Pancreas (tissue), 10 donors: ENCODE measurements around the gene CFAP100. TPM values are rescaled to one million over a fixed set of nuclear protein-coding genes. Genes with fewer than 3 reads are reported as not detected.
A peak's percentile ranks its signal among the peaks of the same experiment; 100 is the strongest.

ENCODE experiments used
- ATAC-seq, 4 donors: fragments of 200-7000 bp; cut with Tn5 transposase; one replicate each; pipeline versions ENCODE4 v1.8.0 to v1.9.1; 2020; ENCODE audit warnings: mild to moderate bottlenecking in 4 of 4, moderate library complexity in 4 of 4
- DNase-seq, 6 donors: peaks; one replicate each; pipeline ENCODE4 v3.0.0-alpha.2; 2020
- FAIRE-seq: peaks from 2 replicates; lab custom pipeline; 2012; peaks lifted over from hg19 to GRCh38; lab: Jason Lieb, UNC
- H3K27ac ChIP-seq, 4 donors: fragments of 200-600 bp; sonication (generic); 1 replicate in 3 of 4; 2 replicates in 1 of 4; pipeline versions ENCODE4 v1.5.0 to v1.8.0; 2020
- H3K27me3 ChIP-seq, 4 donors: fragments of 200-600 bp; one replicate each; pipeline ENCODE4 v1.8.0; 2021
- H3K36me3 ChIP-seq, 3 donors: fragments of 200-600 bp; sonication (generic) in 1 of 3; one replicate each; pipeline versions ENCODE4 v1.5.0 to v1.8.0; 2020 to 2021
- H3K4me1 ChIP-seq, 3 donors: fragments of 200-600 bp; one replicate each; pipeline ENCODE4 v1.8.0; 2021
- H3K4me3 ChIP-seq, 4 donors: fragments of 200-600 bp; sonication (generic) in 2 of 4; one replicate each; pipeline versions ENCODE4 v1.5.0 to v1.8.0; 2020 to 2021
- H3K9me3 ChIP-seq, 4 donors: fragments of 200-600 bp; one replicate each; pipeline ENCODE4 v1.8.0; 2021
- CTCF ChIP-seq, 4 donors: fragments of 200-600 bp; sonication (generic) in 3 of 4; IDR thresholded peaks; one replicate each; pipeline versions ENCODE4 v1.5.0 to v1.8.0; 2021; ENCODE audit warnings: antibody characterized with exemption in 4 of 4
- WGBS, 2 donors: extraction: QIAGEN DNeasy Blood & Tissue Kit; methylation state at CpG; one replicate each; pipeline ENCODE4 v1.1.7; 2013; 5-methylcytosine and 5-hydroxymethylcytosine counted together
- intact Hi-C, 3 donors: fragments of 100-400 bp; cut with DNase I; formaldehyde crosslinking; loops; one replicate each; pipeline versions ENCODE4 v1.11.1 to v1.14.2; 2022
- polyA plus RNA-seq, 2 donors: library from polyadenylated mRNA; stranded (reverse); fragments of 200-250 nt; gene quantifications; one replicate each; pipeline ENCODE4 v1.2.3, GENCODE V29; 2013
- total RNA-seq, 6 donors: library from RNA; stranded (reverse); fragmentation: NEBNext Ultra II Directional in 4 of 6; extraction: Animal tissue kit (Norgen Biotek cat#: 25700) in 4 of 6; gene quantifications; one replicate each; pipeline versions ENCODE4 v1.2.1 to v1.2.4, GENCODE V29; 2021 to 2023
- donor health status: healthy with polysubstance abuse.
- donor health status: DM: no; HTN: no; CAD: no; lungs with moderate emphysema.
- donor health status: DM: no; HTN: no; CAD: no.
- donor health status: control.
- donor health status: control.
- donor health status: Bipolar disorder and iron deficiency.
- donor health status: DM: yes; HTN: yes; CAD: no.
- donor health status: DM: no; HTN: no; CAD: no.
- donor health status: DM: no; HTN: no; CAD: no.
- donor health status: DM: yes; HTN: yes; CAD: no.

CFAP100 gene
- total and polyA plus RNA-seq, 8 donors = not detected

GRCh38 chr3:126353694-126354321, 40.9 kb upstream of the CFAP100 start:
- Histone ChIP-seq H3K4me3 (peak overlapping the region in 1 of 4 donors; percentile 95), H3K4me1 (peaks cover 10 to 18% (median 15%) of the 10 kb centered on the region in 3 donors), H3K27ac (no peak overlapping the region), H3K36me3 (peaks cover 0 to 23% (median 16%) of the 10 kb centered on the region in 3 donors), H3K27me3 (no peaks in the 10 kb centered on the region), H3K9me3 (no peaks in the 10 kb centered on the region)
- FAIRE-seq (no peak), ATAC-seq (no peak), DNase-seq (peak in 4 of 6 donors; percentile 20 to 54 (median 52))
- TF ChIP-seq CTCF (IDR thresholded peaks at IDR 0.05) = no peak
- intact Hi-C loops = loop anchor here in 1 of 3 donors (5.0 kb wide), 1 partner anchor 87 kb away; no protein-coding TSS in a partner anchor
- WGBS, 2 donors = 66 to 69% methylated on average over 8 of the region's 8 CpGs

GRCh38 chr3:126354776-126355175, 39.9 kb upstream of the CFAP100 start:
- Histone ChIP-seq H3K36me3 (peaks cover 0 to 21% (median 16%) of the 10 kb centered on the region in 3 donors), H3K4me3 (peak overlapping the region in 3 of 4 donors; percentile 83 to 95 (median 94)), H3K27me3 (no peaks in the 10 kb centered on the region), H3K9me3 (no peaks in the 10 kb centered on the region), H3K27ac (peak overlapping the region in 2 of 4 donors; percentile 96 to 98), H3K4me1 (peaks cover 10 to 18% (median 15%) of the 10 kb centered on the region in 3 donors)
- no peak for TF ChIP-seq CTCF (IDR thresholded peaks at IDR 0.05)
- WGBS, 2 donors = 40 to 46% methylated on average over 7 of the region's 7 CpGs
- intact Hi-C loops = loop anchor here in 1 of 3 donors (5.0 kb wide), 1 partner anchor 87 kb away; no protein-coding TSS in a partner anchor
- FAIRE-seq = no peak
- ATAC-seq = no peak
- peak in 3 of 6 donors; percentile 46 to 68 (median 65) for DNase-seq

- DNase-seq = peak in 2 of 6 donors; percentile 54 to 59
- H3K4me3 ChIP-seq = peak overlapping the region in 3 of 4 donors; percentile 83 to 95 (median 94)
- 27% methylated on average over 3 of the region's 3 CpGs for WGBS, 2 donors
- H3K27me3 ChIP-seq = no peaks in the 10 kb centered on the region
- peaks cover 10 to 18% (median 15%) of the 10 kb centered on the region in 3 donors for H3K4me1 ChIP-seq
- ATAC-seq = no peak
- peaks cover 0 to 21% (median 16%) of the 10 kb centered on the region in 3 donors for H3K36me3 ChIP-seq
- H3K27ac ChIP-seq = peak overlapping the region; percentile 96 to 99 (median 98)
- no peak for TF ChIP-seq CTCF (IDR thresholded peaks at IDR 0.05)
- intact Hi-C loops = no loop called here
- H3K9me3 ChIP-seq = no peaks in the 10 kb centered on the region
- no peak for FAIRE-seq
Measured at GRCh38 chr3:126355251-126355650, 39.5 kb upstream of the CFAP100 start.

GRCh38 chr3:126355777-126356372, 38.8 kb upstream of the CFAP100 start:
- Histone ChIP-seq H3K27me3 (no peaks in the 10 kb centered on the region), H3K4me1 (peaks cover 10 to 18% (median 15%) of the 10 kb centered on the region in 3 donors), H3K9me3 (no peaks in the 10 kb centered on the region), H3K27ac (peak overlapping the region; percentile 96 to 99 (median 98)), H3K4me3 (peak overlapping the region; percentile 63 to 95 (median 88)), H3K36me3 (peaks cover 0 to 17% (median 11%) of the 10 kb centered on the region in 3 donors)
- TF ChIP-seq CTCF (IDR thresholded peaks at IDR 0.05) = no peak
- WGBS, 2 donors = 0 to 1% methylated on average over 31 to 32 of the region's 32 CpGs
- peak; percentile 79 to 88 (median 84) for ATAC-seq
- intact Hi-C loops = loop anchor here in 1 of 3 donors (2.0 kb wide), 1 partner anchor 85 kb away; no protein-coding TSS in a partner anchor
- DNase-seq = peak; percentile 95 to 99 (median 99)
- FAIRE-seq = no peak
